HepG2 (cell line): ENCODE data around the gene SRP72. TPM values are rescaled to one million over a fixed set of nuclear protein-coding genes. Genes with fewer than 3 reads are reported as not detected.
A peak's percentile ranks its signal among the peaks of the same experiment; 100 is the strongest.

Experiments used
- BATF2 ChIP-seq: sonication (generic); formaldehyde crosslinking; IDR thresholded peaks from 2 replicates; pipeline ENCODE4 v1.8.0; 2022; ENCODE audit warnings: mild to moderate bottlenecking, missing genetic modification reagents, moderate library complexity
- CHD2 ChIP-seq: IDR thresholded peaks from 2 replicates; pipeline ENCODE4 v1.6.1; 2011; ENCODE audit warnings: low read depth, low read length, improper control_type of control experiment
- DNMT1 ChIP-seq: sonication (generic); formaldehyde crosslinking; IDR thresholded peaks from 2 replicates; pipeline ENCODE4 v1.5.1; 2020; ENCODE audit warnings: mild to moderate bottlenecking, missing genetic modification reagents
- MAFK ChIP-seq, 2 experiments: IDR thresholded peaks in 1 of 2; conservative IDR thresholded peaks in 1 of 2; 2 replicates each; pipeline ENCODE4 v1.6.1; 2011; ENCODE audit warnings: improper control_type of control experiment in 2 of 2, low read length in 2 of 2
- MBNL3 ChIP-seq: fragments of 250-450 bp; sonication (Bioruptor Pico); conservative IDR thresholded peaks from 2 replicates; pipeline ENCODE4 v1.8.0; 2022; ENCODE audit warnings: mild to moderate bottlenecking, inconsistent platforms
- PRMT3 ChIP-seq: sonication (generic); formaldehyde crosslinking; IDR thresholded peaks from 2 replicates; pipeline ENCODE4 v1.8.1; 2022; ENCODE audit warnings: low read depth, mild to moderate bottlenecking, moderate library complexity, missing genetic modification reagents, borderline replicate concordance
- PTBP1 ChIP-seq: fragments of 200-400 bp; formaldehyde crosslinking; IDR thresholded peaks from 2 replicates; pipeline ENCODE4 v1.6.1; 2018; ENCODE audit warnings: low read length, low read depth; ENCODE audit not compliant: poor library complexity, severe bottlenecking
- RFX3 ChIP-seq: IDR thresholded peaks from 2 replicates; pipeline ENCODE4 v1.6.1; 2016; ENCODE audit warnings: missing biosample characterization, missing genetic modification reagents
- TFDP1 ChIP-seq: IDR thresholded peaks from 2 replicates; pipeline ENCODE4 v1.6.1; 2016; ENCODE audit warnings: missing compliant biosample characterization, missing genetic modification reagents, borderline replicate concordance
- ZBTB21 ChIP-seq: sonication (generic); formaldehyde crosslinking; IDR thresholded peaks from 2 replicates; pipeline ENCODE4 v1.4.0; 2020; ENCODE audit warnings: missing genetic modification reagents
- ZC3H4 ChIP-seq: sonication (generic); formaldehyde crosslinking; IDR thresholded peaks from 2 replicates; pipeline ENCODE4 v1.4.0; 2020; ENCODE audit warnings: missing genetic modification reagents, borderline replicate concordance
- ZNF10 ChIP-seq: sonication (generic); formaldehyde crosslinking; IDR thresholded peaks from 2 replicates; pipeline ENCODE4 v1.4.0; 2020; ENCODE audit warnings: mild to moderate bottlenecking, low read depth, missing genetic modification reagents, borderline replicate concordance
- ZNF17 ChIP-seq: sonication (generic); formaldehyde crosslinking; IDR thresholded peaks from 2 replicates; pipeline ENCODE4 v1.5.0; 2020; ENCODE audit warnings: mild to moderate bottlenecking, missing genetic modification reagents
- ZNF329 ChIP-seq: sonication (generic); formaldehyde crosslinking; IDR thresholded peaks from 2 replicates; pipeline ENCODE4 v1.9.0; 2021; ENCODE audit warnings: low read depth, mild to moderate bottlenecking, missing genetic modification reagents
- ZNF431 ChIP-seq: sonication (generic); formaldehyde crosslinking; IDR thresholded peaks from 2 replicates; pipeline ENCODE4 v1.9.0; 2022; ENCODE audit warnings: missing genetic modification reagents, low read depth, mild to moderate bottlenecking, borderline replicate concordance
- ZNF550 ChIP-seq: sonication (generic); formaldehyde crosslinking; IDR thresholded peaks from 2 replicates; pipeline ENCODE4 v1.4.0; 2020; ENCODE audit warnings: mild to moderate bottlenecking, missing genetic modification reagents, borderline replicate concordance
- ZNF598 ChIP-seq: sonication (generic); formaldehyde crosslinking; IDR thresholded peaks from 2 replicates; pipeline ENCODE4 v1.5.1; 2020; ENCODE audit warnings: mild to moderate bottlenecking, missing genetic modification reagents, borderline replicate concordance
- polyA plus RNA-seq, 8 experiments: library from polyadenylated mRNA; depleted of rRNA in 3 of 8; stranded (reverse) in 7 of 8; unstranded in 1 of 8; fragments of >200 nt; fragmentation: Illumina TruSeq in 4 of 8; extraction: Trizol in 4 of 8; gene quantifications; 2 replicates each; pipeline versions ENCODE4 v1.2.1 to v1.2.3, GENCODE V29; 2011 to 2016; ENCODE audit warnings: low read depth in 4 of 8, missing spikeins in 1 of 8, mixed read lengths in 1 of 8; ENCODE audit not compliant: insufficient read depth in 1 of 8
- total RNA-seq, 5 experiments: library from RNA; depleted of rRNA; stranded (reverse); fragments of >200 nt; fragmentation: Illumina TruSeq; extraction: Trizol; gene quantifications; 2 replicates each; pipeline ENCODE4 v1.2.3, GENCODE V29; 2016; ENCODE audit warnings: low read depth in 1 of 5
- TF ChIP-seq, protein P1 (sequence below): sonication (generic); formaldehyde crosslinking; IDR thresholded peaks from 2 replicates; pipeline ENCODE4 v1.4.0; 2020; ENCODE audit warnings: missing genetic modification reagents
- TF ChIP-seq, protein P2 (sequence below): sonication (generic); formaldehyde crosslinking; IDR thresholded peaks from 2 replicates; pipeline ENCODE4 v1.4.0; 2020; ENCODE audit warnings: missing genetic modification reagents, borderline replicate concordance
- TF ChIP-seq, protein P3 (sequence below): sonication (generic); formaldehyde crosslinking; IDR thresholded peaks from 2 replicates; pipeline ENCODE4 v1.9.0; 2022; ENCODE audit warnings: missing genetic modification reagents, mild to moderate bottlenecking, borderline replicate concordance

Gene SRP72
- total and polyA plus RNA-seq, 2 of the 13 experiments (the other 11 are each of a cell fraction or from before 2014, with no cell fraction given), result 64.9 to 75.6 TPM

DNA sequence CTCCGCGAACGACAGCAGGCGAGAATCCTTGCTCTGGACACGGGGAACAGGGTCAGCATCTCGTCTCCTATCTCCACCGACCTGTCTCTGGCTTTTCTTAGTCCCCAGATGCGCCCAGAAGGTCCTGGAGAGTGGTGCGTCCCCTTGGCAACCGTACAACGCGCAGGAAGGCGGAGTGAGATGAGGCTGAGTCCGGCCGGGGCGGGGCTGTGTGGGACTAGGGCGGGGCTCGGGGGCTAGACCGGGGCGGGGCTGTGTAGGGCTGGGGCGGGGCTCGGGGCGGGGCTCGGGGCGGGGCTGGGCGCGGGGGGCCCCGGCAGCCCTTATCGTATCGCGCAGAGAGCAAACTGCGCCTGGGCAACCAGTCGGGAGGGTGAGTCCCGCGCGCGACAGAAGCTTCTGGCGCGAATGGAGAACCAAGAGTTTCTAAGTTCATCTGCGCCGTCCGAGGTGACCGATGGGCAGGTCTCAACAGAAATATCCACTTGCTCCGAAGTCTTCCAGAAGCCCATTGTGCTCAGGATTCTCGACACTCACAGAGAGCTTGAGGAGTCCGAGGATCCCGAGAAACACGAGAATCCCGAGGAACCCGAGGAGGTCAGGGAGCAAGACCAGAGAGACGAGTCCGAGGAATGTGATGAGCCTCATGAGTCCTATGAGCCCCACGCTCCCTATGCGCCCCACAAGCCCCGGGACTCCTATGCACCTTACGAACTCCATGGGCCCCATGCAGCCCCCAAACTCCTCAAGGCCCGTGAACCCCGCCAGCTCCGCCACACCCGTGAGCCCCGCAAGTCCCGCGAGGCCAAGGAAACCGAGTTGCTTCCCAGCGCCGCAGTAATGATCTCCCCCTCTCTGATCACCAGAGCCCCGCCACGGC lies 63.1 kb downstream of the SRP72 start (continued):
- TF ChIP-seq BATF2 (CRISPR knock-in tag) (no peak), MBNL3 (CRISPR knock-in tag) (no peak), PTBP1 (no peak), PRMT3 (no peak), ZNF550 (CRISPR knock-in tag) (no peak), TFDP1 (CRISPR knock-in tag) (no peak), ZNF10 (CRISPR knock-in tag) (no peak), ZBTB21 (CRISPR knock-in tag) (no peak), ZC3H4 (no peak), ZNF431 (CRISPR knock-in tag) (no peak), ZNF329 (no peak), CHD2 (peak; percentile 85), MAFK (conservative IDR thresholded peaks at IDR 0.05 in 1 of 2, IDR thresholded peaks at IDR 0.05 in 1 of 2; ENCODE audit: low read length in 2 of 2) (no peak), DNMT1 (CRISPR knock-in tag) (no peak), ZNF598 (CRISPR knock-in tag) (no peak), RFX3 (CRISPR knock-in tag) (peak; percentile 66), ZNF17 (CRISPR knock-in tag) (no peak)
- TF ChIP-seq, protein P1, sequence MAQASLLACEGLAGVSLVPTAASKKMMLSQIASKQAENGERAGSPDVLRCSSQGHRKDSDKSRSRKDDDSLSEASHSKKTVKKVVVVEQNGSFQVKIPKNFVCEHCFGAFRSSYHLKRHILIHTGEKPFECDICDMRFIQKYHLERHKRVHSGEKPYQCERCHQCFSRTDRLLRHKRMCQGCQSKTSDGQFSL (CRISPR knock-in tag), result no peak
- TF ChIP-seq, protein P2, sequence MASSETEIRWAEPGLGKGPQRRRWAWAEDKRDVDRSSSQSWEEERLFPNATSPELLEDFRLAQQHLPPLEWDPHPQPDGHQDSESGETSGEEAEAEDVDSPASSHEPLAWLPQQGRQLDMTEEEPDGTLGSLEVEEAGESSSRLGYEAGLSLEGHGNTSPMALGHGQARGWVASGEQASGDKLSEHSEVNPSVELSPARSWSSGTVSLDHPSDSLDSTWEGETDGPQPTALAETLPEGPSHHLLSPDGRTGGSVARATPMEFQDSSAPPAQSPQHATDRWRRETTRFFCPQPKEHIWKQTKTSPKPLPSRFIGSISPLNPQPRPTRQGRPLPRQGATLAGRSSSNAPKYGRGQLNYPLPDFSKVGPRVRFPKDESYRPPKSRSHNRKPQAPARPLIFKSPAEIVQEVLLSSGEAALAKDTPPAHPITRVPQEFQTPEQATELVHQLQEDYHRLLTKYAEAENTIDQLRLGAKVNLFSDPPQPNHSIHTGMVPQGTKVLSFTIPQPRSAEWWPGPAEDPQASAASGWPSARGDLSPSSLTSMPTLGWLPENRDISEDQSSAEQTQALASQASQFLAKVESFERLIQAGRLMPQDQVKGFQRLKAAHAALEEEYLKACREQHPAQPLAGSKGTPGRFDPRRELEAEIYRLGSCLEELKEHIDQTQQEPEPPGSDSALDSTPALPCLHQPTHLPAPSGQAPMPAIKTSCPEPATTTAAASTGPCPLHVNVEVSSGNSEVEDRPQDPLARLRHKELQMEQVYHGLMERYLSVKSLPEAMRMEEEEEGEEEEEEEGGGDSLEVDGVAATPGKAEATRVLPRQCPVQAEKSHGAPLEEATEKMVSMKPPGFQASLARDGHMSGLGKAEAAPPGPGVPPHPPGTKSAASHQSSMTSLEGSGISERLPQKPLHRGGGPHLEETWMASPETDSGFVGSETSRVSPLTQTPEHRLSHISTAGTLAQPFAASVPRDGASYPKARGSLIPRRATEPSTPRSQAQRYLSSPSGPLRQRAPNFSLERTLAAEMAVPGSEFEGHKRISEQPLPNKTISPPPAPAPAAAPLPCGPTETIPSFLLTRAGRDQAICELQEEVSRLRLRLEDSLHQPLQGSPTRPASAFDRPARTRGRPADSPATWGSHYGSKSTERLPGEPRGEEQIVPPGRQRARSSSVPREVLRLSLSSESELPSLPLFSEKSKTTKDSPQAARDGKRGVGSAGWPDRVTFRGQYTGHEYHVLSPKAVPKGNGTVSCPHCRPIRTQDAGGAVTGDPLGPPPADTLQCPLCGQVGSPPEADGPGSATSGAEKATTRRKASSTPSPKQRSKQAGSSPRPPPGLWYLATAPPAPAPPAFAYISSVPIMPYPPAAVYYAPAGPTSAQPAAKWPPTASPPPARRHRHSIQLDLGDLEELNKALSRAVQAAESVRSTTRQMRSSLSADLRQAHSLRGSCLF (CRISPR knock-in tag), result no peak
- TF ChIP-seq, protein P3, sequence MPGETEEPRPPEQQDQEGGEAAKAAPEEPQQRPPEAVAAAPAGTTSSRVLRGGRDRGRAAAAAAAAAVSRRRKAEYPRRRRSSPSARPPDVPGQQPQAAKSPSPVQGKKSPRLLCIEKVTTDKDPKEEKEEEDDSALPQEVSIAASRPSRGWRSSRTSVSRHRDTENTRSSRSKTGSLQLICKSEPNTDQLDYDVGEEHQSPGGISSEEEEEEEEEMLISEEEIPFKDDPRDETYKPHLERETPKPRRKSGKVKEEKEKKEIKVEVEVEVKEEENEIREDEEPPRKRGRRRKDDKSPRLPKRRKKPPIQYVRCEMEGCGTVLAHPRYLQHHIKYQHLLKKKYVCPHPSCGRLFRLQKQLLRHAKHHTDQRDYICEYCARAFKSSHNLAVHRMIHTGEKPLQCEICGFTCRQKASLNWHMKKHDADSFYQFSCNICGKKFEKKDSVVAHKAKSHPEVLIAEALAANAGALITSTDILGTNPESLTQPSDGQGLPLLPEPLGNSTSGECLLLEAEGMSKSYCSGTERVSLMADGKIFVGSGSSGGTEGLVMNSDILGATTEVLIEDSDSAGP (CRISPR knock-in tag), result no peak
